Measurements from ENCODE around the gene RFT1. TPM values are rescaled to one million over a fixed set of nuclear protein-coding genes. Genes with fewer than 3 reads are reported as not detected.

The RFT1 gene
- total RNA-seq, 1 experiment from 2014 or later: 33.6 TPM

GRCh38 chr3:53167418-53168174 is 37.4 kb upstream of the RFT1 start:
- TF ChIP-seq POLR2A (IDR thresholded peaks at IDR 0.05; ENCODE audit: borderline replicate concordance, extremely low read depth, insufficient read depth, insufficient read length) (no peak), POLR2AphosphoS5 (IDR thresholded peaks at IDR 0.05; ENCODE audit: low read depth, low read length) (no peak), REST (IDR thresholded peaks at IDR 0.05; ENCODE audit: low read depth) (no peak), CTCF (IDR thresholded peaks at IDR 0.05 in 2 of 3, conservative IDR thresholded peaks at IDR 0.05 in 1 of 3; ENCODE audit: borderline replicate concordance in 1 of 3, insufficient read depth in 1 of 3, low read depth in 2 of 3, low read length in 2 of 3) (no peak), JUND (IDR thresholded peaks at IDR 0.05) (no peak), RAD21 (IDR thresholded peaks at IDR 0.05; ENCODE audit: low read depth) (no peak), CBX3 (IDR thresholded peaks at IDR 0.05; ENCODE audit: low read depth) (no peak), EZH2 (IDR thresholded peaks at IDR 0.05) (no peak), ELF1 (IDR thresholded peaks at IDR 0.05; ENCODE audit: borderline replicate concordance, low read depth) (no peak), FOSL1 (IDR thresholded peaks at IDR 0.05; ENCODE audit: low read depth) (no peak), ZBTB33 (IDR thresholded peaks at IDR 0.05; ENCODE audit: extremely low read depth, insufficient replicate concordance, low read length) (no peak), ZNF274 (IDR thresholded peaks at IDR 0.05; ENCODE audit: low read depth, low read length) (no peak), YY1 (IDR thresholded peaks at IDR 0.05; ENCODE audit: extremely low read depth, insufficient replicate concordance, low read depth, low read length) (no peak), SIN3A (IDR thresholded peaks at IDR 0.05; ENCODE audit: low read depth) (no peak), SP1 (IDR thresholded peaks at IDR 0.05; ENCODE audit: low read depth) (no peak), SRF (IDR thresholded peaks at IDR 0.05; ENCODE audit: low read depth) (no peak), ATF3 (IDR thresholded peaks at IDR 0.05) (no peak), CEBPB (IDR thresholded peaks at IDR 0.05; ENCODE audit: low read depth) (no peak), EZH2phosphoT487 (IDR thresholded peaks at IDR 0.05; ENCODE audit: borderline replicate concordance) (no peak), EGR1 (IDR thresholded peaks at IDR 0.05; ENCODE audit: low read depth) (no peak)
- Histone ChIP-seq H3K36me3 (ENCODE audit: control insufficient read depth in 1 of 2, insufficient read depth in 2 of 2, low read length in 2 of 2) (no peaks in the 10 kb centered on the region), H4K20me1 (ENCODE audit: insufficient read depth) (no peaks in the 10 kb centered on the region), H3K4me1 (ENCODE audit: control insufficient read depth in 1 of 2, insufficient read depth in 2 of 2, low read length in 2 of 2) (peaks cover 5 to 18% of the 10 kb centered on the region in 2 experiments; a peak in 3 of 4 replicates), H3K9ac (ENCODE audit: low read length) (no peak overlapping the region), H3K27ac (ENCODE audit: low read depth, low read length) (no peak overlapping the region), H3K9me2 (ENCODE audit: insufficient read depth) (no peaks in the 10 kb centered on the region), H3K27me3 (ENCODE audit: insufficient read depth, low read length) (no peaks in the 10 kb centered on the region), H3K4me3 (replicated peaks in 1 of 2; ENCODE audit: low read depth in 1 of 2, low read length in 2 of 2) (no peak overlapping the region), H2AFZ (ENCODE audit: low read depth, low read length, poor library complexity, severe bottlenecking) (no peak overlapping the region), H3K9me3 (ENCODE audit: control insufficient read depth in 1 of 2, insufficient read depth in 1 of 2, low read depth in 1 of 2, low read length in 2 of 2) (no peaks in the 10 kb centered on the region), H3K79me2 (ENCODE audit: insufficient read depth, low read length) (peaks cover 57% of the 10 kb centered on the region), H3K4me2 (ENCODE audit: low read length) (no peak overlapping the region)
- ChIA-PET RAD21 (ENCODE audit: low non-redundant PET in 1 of 2, low total read pairs in 2 of 2, uncharacterized antibody in 2 of 2, unreplicated experiment in 2 of 2) (no interaction called here), POLR2A (no interaction called here), CTCF (no interaction called here)
- intact Hi-C loops (cut with micrococcal nuclease): no loop called here
- BruUV-seq (replicated peaks): no TSS peak
- DNase-seq (ENCODE audit: low read depth, low spot score) (no peak), ATAC-seq (no peak)
